ENCODE measurements around the gene GRIA4. TPM values are rescaled to one million over a fixed set of nuclear protein-coding genes. Genes with fewer than 3 reads are reported as not detected.
"Not testable (repeated sequence)": the region's sequence is repeated elsewhere in the genome, so short reads cannot be mapped to it uniquely, and the experiment has no call there.

Gene GRIA4
- total RNA-seq, 2 experiments from 2014 or later = not detected

DNA sequence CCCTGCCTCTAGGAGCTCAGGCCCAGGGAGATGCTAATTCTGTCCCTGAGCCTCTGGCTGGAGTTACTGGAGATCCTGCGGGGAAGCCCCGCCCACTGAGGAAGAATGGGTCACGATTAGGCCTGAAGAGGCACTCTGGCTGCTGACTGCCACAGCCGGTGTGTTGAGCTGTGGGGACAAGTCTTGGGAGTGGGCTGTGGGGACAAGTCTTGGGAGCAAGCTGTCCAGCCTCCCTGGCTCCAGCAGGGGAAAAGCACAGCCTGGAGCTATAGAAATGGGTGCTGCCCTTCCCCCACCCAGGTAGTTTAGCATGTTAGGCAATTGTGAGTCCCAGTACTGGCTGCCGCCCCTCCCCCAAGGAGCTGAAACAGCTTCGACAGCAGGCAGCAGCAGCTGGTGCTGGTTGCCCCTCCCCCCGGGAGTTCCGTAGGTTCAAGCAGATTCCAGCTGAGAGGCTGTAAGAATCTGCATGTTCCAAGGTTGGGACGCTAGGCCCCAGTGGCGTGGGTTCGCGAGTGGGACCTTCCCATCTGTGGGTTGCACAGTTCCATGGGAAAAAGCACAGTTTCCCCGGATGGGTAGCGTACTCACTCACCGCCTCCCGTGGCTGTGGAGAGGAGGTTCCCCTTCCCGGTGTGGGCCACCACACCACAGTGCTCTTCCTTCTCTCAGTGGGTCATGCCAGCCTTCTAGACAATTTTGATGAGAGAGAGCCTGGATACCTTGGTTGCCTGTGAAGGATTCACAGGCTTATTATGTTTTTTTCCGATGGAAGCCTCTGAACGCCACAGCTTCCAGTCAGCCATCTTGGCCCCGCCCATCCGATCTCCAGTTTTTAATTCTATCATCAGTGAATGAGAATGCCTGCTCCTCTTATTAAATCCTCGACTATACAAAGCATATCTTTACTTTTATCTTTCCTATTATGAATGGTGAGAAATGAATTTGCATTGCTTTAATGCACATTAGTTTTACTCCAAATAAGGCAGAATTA is 350.7 kb downstream of the GRIA4 start:
- H3K9me3 Mint-ChIP-seq = peaks cover 2% of the 10 kb centered on the region
- CTCF ChIA-PET = no interaction called here
- no peaks in the 10 kb centered on the region for H3K27me3 Mint-ChIP-seq
- no peaks in the 10 kb centered on the region for H3K4me1 Mint-ChIP-seq
- no peak overlapping the region for H3K27ac Mint-ChIP-seq
- POLR2A ChIA-PET = no interaction called here
- no peaks in the 10 kb centered on the region for H3K36me3 Mint-ChIP-seq (ENCODE audit: low read depth)
- no peak overlapping the region for H3K4me3 Mint-ChIP-seq
- no peak for DNase-seq

DNA sequence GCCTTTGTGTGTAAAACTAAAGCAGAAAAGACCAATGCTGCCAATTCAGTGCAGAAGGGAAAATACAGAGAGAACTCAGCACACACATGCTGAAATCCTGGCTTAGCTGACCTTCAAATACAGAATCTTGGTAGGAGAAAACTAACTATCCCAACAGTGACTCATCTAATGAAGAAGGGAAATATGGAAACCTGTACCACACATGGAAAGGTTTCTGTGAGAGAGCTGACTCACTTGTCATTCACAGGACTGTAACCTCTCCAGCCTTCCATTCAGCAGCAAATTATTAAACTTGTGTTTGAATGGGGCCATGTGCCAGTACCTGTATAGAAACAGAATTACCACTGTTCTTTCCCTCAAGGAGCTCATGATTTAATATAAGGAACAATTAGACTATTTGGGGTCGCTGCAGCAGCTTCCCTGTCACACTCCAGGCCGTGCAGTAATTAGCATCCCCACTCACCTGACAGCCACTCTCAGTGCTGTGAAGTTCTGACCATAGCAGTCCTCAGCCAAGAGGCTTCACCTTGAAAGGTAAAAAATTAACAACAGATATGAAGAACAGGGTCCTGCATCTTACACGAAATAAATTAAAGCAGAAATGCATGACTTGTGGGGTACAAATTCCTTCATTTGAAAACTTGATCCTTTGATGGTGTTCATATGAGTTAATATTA is 358.3 kb downstream of the GRIA4 start:
- Mint-ChIP-seq H3K9me3 (no peaks in the 10 kb centered on the region), H3K27me3 (no peaks in the 10 kb centered on the region), H3K4me1 (no peaks in the 10 kb centered on the region), H3K4me3 (no peak overlapping the region), H3K36me3 (ENCODE audit: low read depth) (no peaks in the 10 kb centered on the region), H3K27ac (no peak overlapping the region)
- ChIA-PET CTCF (no interaction called here), POLR2A (no interaction called here)
- no peak for DNase-seq

DNA sequence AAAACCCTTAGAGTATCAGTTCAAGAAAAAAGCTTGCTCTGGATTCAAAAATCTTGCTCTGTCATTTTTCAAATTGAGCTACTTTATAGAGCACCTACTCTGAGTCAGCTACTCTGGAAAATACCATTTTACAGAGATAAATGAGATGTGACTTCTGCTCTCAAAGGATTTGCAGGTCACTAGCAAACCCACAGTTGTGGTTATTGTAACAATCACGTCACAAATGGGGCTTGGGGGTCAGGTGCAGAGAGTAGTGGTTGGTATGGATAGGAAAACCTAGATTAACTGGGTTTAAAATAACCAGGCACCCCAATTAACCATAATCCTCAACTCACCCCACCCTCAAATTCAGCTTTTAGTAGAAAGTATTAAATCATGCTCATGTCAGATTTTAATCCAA is 359.9 kb downstream of the GRIA4 start:
- Mint-ChIP-seq H3K4me1 (no peaks in the 10 kb centered on the region), H3K9me3 (no peaks in the 10 kb centered on the region), H3K27me3 (no peaks in the 10 kb centered on the region), H3K27ac (no peak overlapping the region), H3K36me3 (ENCODE audit: low read depth) (no peaks in the 10 kb centered on the region), H3K4me3 (no peak overlapping the region)
- DNase-seq = no peak
- ChIA-PET POLR2A (no interaction called here), CTCF (no interaction called here)

DNA sequence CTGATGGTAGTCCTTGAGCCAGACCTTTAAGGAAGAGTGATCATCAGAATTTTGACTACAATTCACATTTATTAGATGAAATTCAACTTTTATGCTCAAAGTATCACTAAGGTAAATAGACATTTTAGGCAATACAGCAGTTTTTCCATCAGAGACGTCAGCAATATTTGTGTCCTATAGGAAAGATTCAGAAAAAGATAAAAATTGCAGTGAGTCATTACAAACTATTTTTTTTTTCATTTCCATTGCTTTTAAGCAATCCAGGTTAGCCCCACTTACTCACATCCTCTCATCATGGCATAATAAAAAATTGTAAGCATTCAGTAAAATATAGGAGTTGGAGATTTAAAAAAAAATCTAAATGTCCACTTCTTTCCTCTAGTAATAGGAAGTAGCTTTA is 365.3 kb downstream of the GRIA4 start:
- H3K4me1 Mint-ChIP-seq = no peaks in the 10 kb centered on the region
- CTCF ChIA-PET = no interaction called here

DNA sequence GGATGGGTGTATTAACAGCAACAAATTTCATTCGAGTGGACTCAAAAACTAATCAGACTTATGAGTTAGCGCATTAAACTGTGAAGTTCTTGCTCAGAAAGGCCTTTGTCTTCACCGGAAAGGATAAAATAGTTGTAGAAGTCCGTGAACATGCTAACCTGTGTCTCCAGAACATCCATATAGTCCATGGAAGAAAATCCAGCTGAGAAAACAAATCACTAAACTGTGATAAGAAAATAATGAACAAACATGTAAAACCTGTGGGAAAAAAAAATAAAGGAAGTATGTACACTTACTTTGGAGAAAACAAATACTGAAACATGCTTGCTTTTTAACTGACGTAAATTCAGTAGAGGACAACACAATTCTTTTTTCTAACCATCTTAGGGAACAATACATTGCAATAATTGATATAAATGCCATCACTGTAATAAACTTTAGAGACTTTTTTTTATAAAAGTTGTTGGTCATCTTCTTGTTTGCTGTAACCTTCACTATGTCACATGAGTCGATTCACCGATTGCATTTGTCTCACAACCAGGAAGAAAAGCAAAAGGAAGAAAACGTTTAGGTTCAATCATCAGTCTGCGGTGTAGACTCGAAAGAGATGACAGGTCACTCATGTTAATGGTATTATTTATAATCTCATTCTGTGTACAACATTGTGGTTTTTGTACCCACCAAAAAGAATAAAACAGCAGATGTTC is 370.3 kb downstream of the GRIA4 start:
- Mint-ChIP-seq H3K36me3 (ENCODE audit: low read depth) (no peaks in the 10 kb centered on the region), H3K4me3 (no peak overlapping the region), H3K4me1 (no peaks in the 10 kb centered on the region), H3K9me3 (no peaks in the 10 kb centered on the region), H3K27me3 (peaks cover 2% of the 10 kb centered on the region), H3K27ac (no peak overlapping the region)
- ChIA-PET POLR2A (no interaction called here), CTCF (no interaction called here)
- DNase-seq = no peak

More for the DNA sequence above, 365.3 kb downstream of the GRIA4 start:
- Mint-ChIP-seq H3K9me3 (no peaks in the 10 kb centered on the region), H3K27ac (no peak overlapping the region), H3K27me3 (peaks cover 2% of the 10 kb centered on the region), H3K36me3 (ENCODE audit: low read depth) (no peaks in the 10 kb centered on the region), H3K4me3 (no peak overlapping the region)
- POLR2A ChIA-PET = no interaction called here
- no peak for DNase-seq

DNA sequence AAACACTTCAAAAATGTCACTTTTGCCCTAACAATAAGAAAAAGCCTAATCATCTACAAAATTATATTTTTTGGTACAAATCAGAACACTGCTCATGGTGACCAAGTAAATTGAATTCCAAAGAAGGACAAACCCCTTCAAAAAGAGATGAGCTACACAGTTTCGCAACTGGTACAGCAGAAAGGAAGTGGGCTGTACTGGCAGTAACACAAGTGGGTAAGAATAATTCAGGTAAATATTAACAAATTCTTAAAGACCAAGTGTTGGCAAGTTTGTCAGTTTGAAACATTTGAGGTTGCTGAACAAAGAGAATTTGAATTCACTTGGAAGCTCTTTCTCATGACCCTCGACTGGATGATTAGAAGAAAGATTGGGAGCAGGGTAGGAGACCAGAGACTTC is 376.7 kb downstream of the GRIA4 start:
- Mint-ChIP-seq H3K4me3 (no peak overlapping the region), H3K27me3 (no peaks in the 10 kb centered on the region), H3K9me3 (no peaks in the 10 kb centered on the region), H3K4me1 (no peaks in the 10 kb centered on the region), H3K36me3 (ENCODE audit: low read depth) (no peaks in the 10 kb centered on the region), H3K27ac (no peak overlapping the region)
- CTCF ChIA-PET = no interaction called here
- no peak for DNase-seq
- POLR2A ChIA-PET = no interaction called here

DNA sequence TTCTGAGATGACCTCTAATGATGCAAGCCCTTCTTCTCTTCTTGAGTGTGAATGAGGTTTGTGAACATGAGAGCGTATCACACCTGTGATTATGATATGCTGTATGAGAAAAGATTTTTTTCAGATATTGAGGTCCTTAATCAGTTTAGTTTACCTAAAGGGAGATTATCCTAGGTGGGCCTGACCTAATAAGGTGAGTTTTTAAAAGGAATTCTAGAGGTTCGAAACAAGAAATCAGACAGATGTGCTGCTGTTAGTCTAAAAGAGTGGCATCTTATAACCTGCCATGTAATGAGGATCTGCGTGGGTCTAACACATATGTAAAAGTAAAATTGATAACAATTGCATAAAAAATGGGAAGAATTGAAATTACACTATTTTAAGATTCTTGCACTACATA is 378.3 kb downstream of the GRIA4 start:
- H3K4me3 Mint-ChIP-seq = no peak overlapping the region
- H3K36me3 Mint-ChIP-seq (ENCODE audit: low read depth) = peaks cover 4% of the 10 kb centered on the region
- H3K27me3 Mint-ChIP-seq = no peaks in the 10 kb centered on the region
- H3K9me3 Mint-ChIP-seq = no peaks in the 10 kb centered on the region
- ChIA-PET CTCF (no interaction called here), POLR2A (no interaction called here)
- H3K27ac Mint-ChIP-seq = no peak overlapping the region
- H3K4me1 Mint-ChIP-seq = no peaks in the 10 kb centered on the region
- DNase-seq = no peak

DNA sequence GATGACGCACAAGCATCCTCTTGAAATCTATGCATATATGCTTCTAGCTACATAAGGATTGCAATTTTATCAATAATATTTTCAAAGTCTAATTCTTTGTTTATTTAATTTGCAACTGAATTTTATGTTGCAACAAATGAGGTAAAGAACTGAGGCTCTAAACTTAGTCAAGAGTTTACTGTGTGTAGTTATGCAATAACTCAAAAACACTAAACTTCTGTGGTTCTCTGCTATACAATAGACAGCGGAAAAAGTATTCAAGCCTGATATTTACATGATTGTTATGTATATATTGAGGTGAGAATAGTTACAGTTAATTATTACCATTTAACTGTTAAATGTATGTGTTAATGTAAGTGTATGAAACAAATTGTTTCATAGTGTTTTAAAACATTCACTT is 379.3 kb downstream of the GRIA4 start:
- Mint-ChIP-seq H3K27me3 (no peaks in the 10 kb centered on the region), H3K9me3 (peaks cover 3% of the 10 kb centered on the region), H3K27ac (no peak overlapping the region), H3K4me3 (no peak overlapping the region), H3K36me3 (ENCODE audit: low read depth) (peaks cover 10% of the 10 kb centered on the region), H3K4me1 (no peaks in the 10 kb centered on the region)
- ChIA-PET CTCF (no interaction called here), POLR2A (no interaction called here)
- DNase-seq = no peak

DNA sequence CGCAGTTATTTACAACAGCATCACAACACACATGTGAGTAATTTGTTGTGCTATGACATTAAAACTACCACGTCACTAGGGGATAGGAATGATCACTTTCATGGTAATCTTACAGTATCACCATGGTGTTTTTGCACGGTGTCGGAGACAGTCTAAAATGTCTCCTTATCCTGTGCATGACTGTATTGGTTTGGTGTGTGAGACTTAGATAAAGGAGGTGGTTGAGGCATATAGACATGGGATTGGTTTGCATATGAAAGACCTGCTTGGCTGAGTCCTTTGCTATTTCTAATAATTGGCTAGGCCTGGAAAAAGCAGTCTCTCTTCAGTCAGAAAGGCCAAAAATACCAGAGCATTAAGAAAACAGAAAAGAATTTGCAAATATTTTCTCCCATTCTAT is 382.0 kb downstream of the GRIA4 start:
- no peaks in the 10 kb centered on the region for H3K4me1 Mint-ChIP-seq
- no peaks in the 10 kb centered on the region for H3K27me3 Mint-ChIP-seq
- no peak overlapping the region for H3K27ac Mint-ChIP-seq
- no peak for DNase-seq
- ChIA-PET CTCF (no interaction called here), POLR2A (no interaction called here)
- H3K36me3 Mint-ChIP-seq (ENCODE audit: low read depth) = peaks cover 18% of the 10 kb centered on the region
- H3K9me3 Mint-ChIP-seq = peaks cover 5% of the 10 kb centered on the region
- no peak overlapping the region for H3K4me3 Mint-ChIP-seq

DNA sequence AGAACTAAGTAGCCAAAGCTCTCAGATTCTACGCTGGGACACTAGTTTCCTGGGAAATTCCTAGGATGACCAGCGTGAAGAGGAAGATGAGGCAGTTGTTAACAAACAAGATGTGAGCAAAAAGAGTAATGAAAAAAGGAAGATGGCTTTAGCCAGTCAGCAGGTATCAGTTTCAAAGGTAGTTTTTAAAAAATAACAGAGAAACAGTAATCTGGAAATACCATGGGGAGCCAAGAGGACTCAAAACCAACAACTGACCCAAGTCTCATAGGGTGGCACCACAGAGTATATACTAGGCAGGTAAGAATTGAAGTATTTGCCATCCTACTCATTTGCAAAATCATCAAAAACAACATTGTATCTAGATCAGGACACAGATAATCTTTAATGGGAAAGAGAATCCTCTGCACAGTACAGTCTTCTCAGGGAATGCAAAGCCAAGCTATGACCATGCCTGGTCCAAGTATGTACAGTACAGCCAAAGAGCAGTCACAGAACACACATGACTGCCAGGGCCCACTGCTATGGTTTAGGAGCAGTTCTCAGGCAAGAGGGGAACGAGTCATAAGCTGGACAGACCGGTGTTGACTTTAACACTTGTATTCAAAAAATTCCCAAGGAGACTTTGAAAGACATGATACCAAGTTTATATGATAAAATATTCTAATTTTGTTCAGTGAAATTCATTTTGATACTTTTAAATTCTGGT is 391.6 kb downstream of the GRIA4 start:
- Mint-ChIP-seq H3K36me3 (ENCODE audit: low read depth) (peaks cover 49% of the 10 kb centered on the region), H3K27ac (no peak overlapping the region), H3K4me3 (no peak overlapping the region), H3K4me1 (no peaks in the 10 kb centered on the region), H3K9me3 (peaks cover 9% of the 10 kb centered on the region), H3K27me3 (no peaks in the 10 kb centered on the region)
- POLR2A ChIA-PET = no interaction called here
- no peak for DNase-seq
- CTCF ChIA-PET = no interaction called here

DNA sequence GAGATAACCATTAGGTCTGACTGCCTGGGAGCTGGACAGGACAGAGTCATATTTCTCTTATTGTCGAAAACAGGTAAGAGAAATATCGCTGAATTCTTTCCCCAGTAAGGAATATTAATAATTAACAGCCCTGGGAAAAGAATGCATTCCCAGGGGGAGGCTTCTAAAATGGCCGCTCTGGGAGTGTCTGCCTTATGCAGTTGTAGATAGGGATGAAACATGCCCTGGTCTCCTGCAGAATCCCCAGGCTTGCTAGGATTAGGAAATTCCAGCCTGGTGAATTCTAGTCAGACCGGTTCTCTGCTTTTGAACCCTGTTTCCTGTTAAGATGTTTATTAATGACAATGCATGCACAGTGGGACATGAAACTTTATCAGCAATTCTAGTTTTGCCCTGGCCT is 393.2 kb downstream of the GRIA4 start:
- peaks cover 63% of the 10 kb centered on the region for H3K36me3 Mint-ChIP-seq (ENCODE audit: low read depth)
- H3K4me1 Mint-ChIP-seq, CTCF ChIA-PET: not testable (repeated sequence)

DNA sequence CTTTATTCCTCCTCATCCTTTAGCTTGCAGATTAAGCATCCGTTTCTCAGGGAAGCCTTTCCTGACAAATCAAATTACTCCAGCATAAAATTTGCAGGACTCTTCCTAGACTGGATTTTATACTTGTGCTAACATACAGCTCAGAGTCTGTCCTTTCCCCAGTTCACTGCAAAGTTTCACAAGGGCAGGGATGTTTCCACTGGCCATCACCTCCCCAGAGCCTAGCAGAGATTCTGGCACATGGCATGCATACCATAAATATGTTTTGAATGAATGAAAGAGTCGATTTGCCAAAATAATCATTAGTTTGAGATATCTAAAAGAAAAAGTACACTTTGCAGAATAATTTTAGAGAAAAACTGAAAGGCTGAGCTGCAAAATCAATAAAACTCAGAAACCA is 401.6 kb downstream of the GRIA4 start:
- Mint-ChIP-seq H3K4me3 (no peak overlapping the region), H3K36me3 (ENCODE audit: low read depth) (peaks cover 77% of the 10 kb centered on the region), H3K9me3 (peaks cover 4% of the 10 kb centered on the region), H3K27me3 (no peaks in the 10 kb centered on the region), H3K4me1 (peaks cover 10% of the 10 kb centered on the region), H3K27ac (no peak overlapping the region)
- POLR2A ChIA-PET = no interaction called here
- DNase-seq = no peak
- CTCF ChIA-PET = no interaction called here

More for the DNA sequence above, 393.2 kb downstream of the GRIA4 start:
- POLR2A ChIA-PET, H3K27ac Mint-ChIP-seq, DNase-seq, H3K4me3 Mint-ChIP-seq, H3K9me3 Mint-ChIP-seq, H3K27me3 Mint-ChIP-seq: not testable (repeated sequence)

DNA sequence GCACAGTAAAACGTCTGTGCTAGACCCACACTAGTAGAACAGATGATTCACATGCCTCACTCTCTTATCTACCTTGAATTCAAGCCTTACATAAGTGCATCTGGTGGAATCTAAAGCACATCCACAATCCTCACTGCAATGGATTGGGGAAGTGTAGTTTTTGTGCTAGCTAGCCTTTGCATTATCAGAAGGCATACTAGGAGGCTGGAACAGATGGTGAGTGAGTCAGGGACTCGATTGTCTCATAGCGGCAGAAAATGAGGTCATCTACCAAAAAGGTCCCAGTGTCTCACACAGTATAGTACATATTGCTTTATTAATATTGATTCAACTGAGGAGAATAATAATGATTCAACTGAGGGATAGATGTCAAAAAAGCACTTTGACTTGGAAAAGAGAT is 402.9 kb downstream of the GRIA4 start:
- ChIA-PET CTCF (no interaction called here), POLR2A (no interaction called here)
- no peaks in the 10 kb centered on the region for H3K27me3 Mint-ChIP-seq
- peaks cover 17% of the 10 kb centered on the region for H3K4me1 Mint-ChIP-seq
- peaks cover 4% of the 10 kb centered on the region for H3K9me3 Mint-ChIP-seq
- H3K4me3 Mint-ChIP-seq = no peak overlapping the region
- no peak for DNase-seq
- H3K36me3 Mint-ChIP-seq (ENCODE audit: low read depth) = peaks cover 67% of the 10 kb centered on the region
- H3K27ac Mint-ChIP-seq = no peak overlapping the region
